Measurements from ENCODE around the gene C11orf68. TPM values are rescaled to one million over a fixed set of nuclear protein-coding genes. Genes with fewer than 3 reads are reported as not detected.

Gene C11orf68
- total RNA-seq, 2 donors from 2014 or later: 26.0 to 29.1 TPM

- peaks cover 34% of the 10 kb centered on the region for H3K36me3 Mint-ChIP-seq (ENCODE audit: low read depth)
- H3K4me3 ChIP-seq (ENCODE audit: low read length): no peak overlapping the region
- peak overlapping the region; percentile 85 for H3K4me3 Mint-ChIP-seq
- no peak overlapping the region for H3K9ac ChIP-seq (ENCODE audit: extremely low read depth, low read length, poor library complexity, severe bottlenecking)
- WGBS, 2 experiments (ENCODE audit: insufficient coverage in 1 of 2, insufficient read length in 1 of 2): 78 to 90% methylated on average over 3 to 11 of the region's 11 CpGs
- H3K27ac Mint-ChIP-seq: no peak overlapping the region
- H3K9me3 ChIP-seq (ENCODE audit: control insufficient read depth, low read length): no peaks in the 10 kb centered on the region
- H3K27me3 Mint-ChIP-seq (ENCODE audit: insufficient read depth): no peaks in the 10 kb centered on the region
- H3K4me1 Mint-ChIP-seq: peaks cover 9% of the 10 kb centered on the region
- H3K27ac ChIP-seq (ENCODE audit: low read depth, low read length): no peak overlapping the region
- H3K27me3 ChIP-seq (ENCODE audit: control insufficient read depth, insufficient read depth, low read length, poor library complexity, severe bottlenecking): no peaks in the 10 kb centered on the region
- peaks cover 41% of the 10 kb centered on the region for H3K36me3 ChIP-seq (ENCODE audit: control insufficient read depth, insufficient read depth, low read length)
- TF ChIP-seq CTCF (conservative IDR thresholded peaks at IDR 0.05): no peak
- no peak for DNase-seq
- H3K4me1 ChIP-seq (ENCODE audit: control insufficient read depth, insufficient read depth, low read length): no peaks in the 10 kb centered on the region
- no peaks in the 10 kb centered on the region for H3K9me3 Mint-ChIP-seq
Measured at GRCh38 chr11:65870307-65870658, 48.6 kb downstream of the C11orf68 start.

DNA sequence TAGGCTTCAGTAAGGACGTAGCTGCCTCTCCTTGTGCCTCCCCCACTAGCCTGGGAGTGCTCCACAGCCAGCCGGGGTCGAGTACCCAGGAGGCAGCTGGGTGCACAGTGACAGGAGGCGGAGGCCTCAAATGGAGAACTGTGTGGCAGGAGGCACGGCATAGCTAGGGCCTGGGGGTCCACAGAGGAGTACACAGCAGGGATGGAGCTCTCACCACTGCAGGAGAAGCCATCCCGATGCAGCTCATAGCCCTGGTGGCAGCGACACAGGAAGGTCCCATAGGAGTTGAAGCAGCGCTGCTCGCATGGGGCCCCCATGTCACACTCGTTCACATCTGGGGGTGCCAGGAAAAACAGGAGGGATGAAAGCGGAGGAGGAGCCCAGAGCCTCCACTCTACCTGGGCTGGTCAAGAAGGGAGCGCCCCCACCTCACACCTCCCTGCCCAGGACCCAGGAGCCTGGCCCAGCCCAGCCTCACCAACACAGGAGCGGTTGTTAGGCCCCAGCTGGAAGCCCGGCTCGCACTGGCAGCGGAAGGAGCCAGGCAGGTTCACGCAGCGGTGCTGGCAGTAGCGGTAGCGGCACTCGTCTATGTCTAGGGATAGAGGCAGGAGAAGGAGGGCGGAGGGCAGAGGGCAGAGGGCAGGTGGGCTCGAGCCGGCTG is 49.1 kb downstream of the C11orf68 start:
- peaks cover 39% of the 10 kb centered on the region for H3K36me3 Mint-ChIP-seq (ENCODE audit: low read depth)
- H3K4me1 ChIP-seq (ENCODE audit: control insufficient read depth, insufficient read depth, low read length): no peaks in the 10 kb centered on the region
- 92 to 95% methylated on average over 21 to 24 of the region's 24 CpGs for WGBS, 2 experiments (ENCODE audit: insufficient coverage in 1 of 2, insufficient read length in 1 of 2)
- H3K9me3 ChIP-seq (ENCODE audit: control insufficient read depth, low read length): no peaks in the 10 kb centered on the region
- DNase-seq: no peak
- H3K27ac Mint-ChIP-seq: no peak overlapping the region
- H3K27me3 Mint-ChIP-seq (ENCODE audit: insufficient read depth): no peaks in the 10 kb centered on the region
- no peak overlapping the region for H3K9ac ChIP-seq (ENCODE audit: extremely low read depth, low read length, poor library complexity, severe bottlenecking)
- no peak overlapping the region for H3K4me3 Mint-ChIP-seq
- H3K27me3 ChIP-seq (ENCODE audit: control insufficient read depth, insufficient read depth, low read length, poor library complexity, severe bottlenecking): no peaks in the 10 kb centered on the region
- peaks cover 45% of the 10 kb centered on the region for H3K36me3 ChIP-seq (ENCODE audit: control insufficient read depth, insufficient read depth, low read length)
- no peak for TF ChIP-seq CTCF (conservative IDR thresholded peaks at IDR 0.05)
- no peaks in the 10 kb centered on the region for H3K9me3 Mint-ChIP-seq
- H3K4me3 ChIP-seq (ENCODE audit: low read length): no peak overlapping the region
- peaks cover 9% of the 10 kb centered on the region for H3K4me1 Mint-ChIP-seq
- no peak overlapping the region for H3K27ac ChIP-seq (ENCODE audit: low read depth, low read length)

DNA sequence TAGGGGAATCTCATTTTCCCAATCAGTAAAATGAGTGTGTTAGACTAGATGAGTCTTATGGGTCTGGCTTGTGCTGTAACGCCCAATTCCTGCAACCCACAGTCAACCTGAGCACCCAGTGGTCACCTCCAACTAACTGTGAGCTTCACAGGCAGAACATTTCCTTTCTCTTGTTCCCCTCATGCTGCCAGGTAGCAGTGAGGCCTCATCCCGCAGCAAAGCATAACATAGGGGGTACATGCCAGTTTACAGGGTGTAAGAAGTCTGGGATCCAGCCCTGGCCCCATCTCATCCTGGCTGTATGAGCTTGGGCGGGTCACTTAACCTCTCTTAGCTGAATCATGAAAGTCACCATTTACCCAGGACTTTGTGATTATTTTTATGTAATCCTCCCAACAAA is 50.0 kb downstream of the C11orf68 start:
- no peak for TF ChIP-seq CTCF (conservative IDR thresholded peaks at IDR 0.05)
- DNase-seq: no peak
- Histone ChIP-seq H3K9ac (ENCODE audit: extremely low read depth, low read length, poor library complexity, severe bottlenecking) (no peak overlapping the region), H3K36me3 (ENCODE audit: control insufficient read depth, insufficient read depth, low read length) (peaks cover 53% of the 10 kb centered on the region), H3K9me3 (ENCODE audit: control insufficient read depth, low read length) (no peaks in the 10 kb centered on the region), H3K4me1 (ENCODE audit: control insufficient read depth, insufficient read depth, low read length) (no peaks in the 10 kb centered on the region), H3K27ac (ENCODE audit: low read depth, low read length) (no peak overlapping the region), H3K27me3 (ENCODE audit: control insufficient read depth, insufficient read depth, low read length, poor library complexity, severe bottlenecking) (no peaks in the 10 kb centered on the region), H3K4me3 (ENCODE audit: low read length) (no peak overlapping the region)
- H3K27me3 Mint-ChIP-seq (ENCODE audit: insufficient read depth): no peaks in the 10 kb centered on the region
- WGBS, 2 experiments (ENCODE audit: insufficient coverage in 1 of 2, insufficient read length in 1 of 2): 96 to 100% methylated on average over 2 to 3 of the region's 3 CpGs
- H3K9me3 Mint-ChIP-seq: no peaks in the 10 kb centered on the region
- H3K36me3 Mint-ChIP-seq (ENCODE audit: low read depth): peaks cover 46% of the 10 kb centered on the region
- no peak overlapping the region for H3K27ac Mint-ChIP-seq
- no peak overlapping the region for H3K4me3 Mint-ChIP-seq
- H3K4me1 Mint-ChIP-seq: peaks cover 9% of the 10 kb centered on the region
